ENCODE measurements around the gene LCE1B. TPM values are rescaled to one million over a fixed set of nuclear protein-coding genes. Genes with fewer than 3 reads are reported as not detected.

Gene LCE1B
- polyA plus RNA-seq, 3 donors, result not detected

DNA sequence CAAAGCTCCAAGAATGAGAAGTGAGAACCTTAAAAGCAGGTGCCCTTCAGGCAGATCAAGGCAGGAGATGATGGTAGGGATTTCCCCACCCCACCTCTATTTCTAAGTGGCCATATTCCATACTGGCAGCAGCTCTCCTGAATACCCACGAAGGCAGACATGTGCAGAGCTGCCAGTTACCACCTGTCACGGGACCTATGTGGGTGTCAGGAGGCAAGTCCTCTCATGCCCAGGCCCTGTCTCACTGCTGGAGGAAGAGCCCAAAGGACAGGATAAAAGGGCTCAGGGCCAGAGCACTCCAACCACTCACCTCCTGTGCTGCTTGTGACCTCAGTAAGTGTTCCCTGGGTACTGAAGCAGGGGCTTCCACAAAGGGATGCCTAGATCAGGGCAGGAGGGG lies 721 bp upstream of the LCE1B start:
- Histone ChIP-seq H3K4me3 (replicated peaks in 1 of 3; ENCODE audit: low read depth in 2 of 3, low read length in 3 of 3) (no peak overlapping the region), H2AFZ (ENCODE audit: insufficient read depth, low read depth, low read length, poor library complexity, severe bottlenecking) (no peak overlapping the region), H3K9ac (ENCODE audit: insufficient read depth, low read length, poor library complexity, severe bottlenecking) (no peak overlapping the region), H3K79me2 (ENCODE audit: insufficient read depth, low read length) (no peaks in the 10 kb centered on the region), H3K36me3 (replicated peaks in 1 of 2; ENCODE audit: control insufficient read depth in 1 of 2, insufficient read depth in 2 of 2, low read length in 2 of 2) (no peaks in the 10 kb centered on the region), H4K20me1 (ENCODE audit: insufficient read depth, low read length) (no peaks in the 10 kb centered on the region), H3K4me2 (replicated peaks; ENCODE audit: extremely low read depth, low read length, poor library complexity, severe bottlenecking) (no peak overlapping the region), H3K9me3 (replicated peaks in 1 of 2; ENCODE audit: control insufficient read depth in 1 of 2, insufficient read depth in 1 of 2, low read length in 2 of 2) (no peaks in the 10 kb centered on the region), H3K27ac (ENCODE audit: low read depth in 1 of 2, low read length in 2 of 2) (no peak overlapping the region), H3K27me3 (ENCODE audit: control insufficient read depth in 2 of 2, insufficient read depth in 2 of 2, low read length in 2 of 2) (peaks cover 2 to 3% of the 10 kb centered on the region in 2 donors), H3K4me1 (ENCODE audit: control insufficient read depth in 1 of 2, insufficient read depth in 2 of 2, low read length in 2 of 2) (no peaks in the 10 kb centered on the region)
- peak overlapping the region in 1 of 7 donors; percentile 38 for H3K27ac Mint-ChIP-seq
- H3K4me3 Mint-ChIP-seq, result no peak overlapping the region
- intact Hi-C loops (cut with micrococcal nuclease), result no loop called here
- 89% methylated on average over 2 of the region's 2 CpGs for WGBS (ENCODE audit: insufficient coverage)
- no peak for DNase-seq
- no peaks in the 10 kb centered on the region for H3K4me1 Mint-ChIP-seq
- H3K36me3 Mint-ChIP-seq, result no peaks in the 10 kb centered on the region
- H3K9me3 Mint-ChIP-seq, result peaks cover 0 to 3% (median 1%) of the 10 kb centered on the region in 7 donors
- TF ChIP-seq, protein P1, sequence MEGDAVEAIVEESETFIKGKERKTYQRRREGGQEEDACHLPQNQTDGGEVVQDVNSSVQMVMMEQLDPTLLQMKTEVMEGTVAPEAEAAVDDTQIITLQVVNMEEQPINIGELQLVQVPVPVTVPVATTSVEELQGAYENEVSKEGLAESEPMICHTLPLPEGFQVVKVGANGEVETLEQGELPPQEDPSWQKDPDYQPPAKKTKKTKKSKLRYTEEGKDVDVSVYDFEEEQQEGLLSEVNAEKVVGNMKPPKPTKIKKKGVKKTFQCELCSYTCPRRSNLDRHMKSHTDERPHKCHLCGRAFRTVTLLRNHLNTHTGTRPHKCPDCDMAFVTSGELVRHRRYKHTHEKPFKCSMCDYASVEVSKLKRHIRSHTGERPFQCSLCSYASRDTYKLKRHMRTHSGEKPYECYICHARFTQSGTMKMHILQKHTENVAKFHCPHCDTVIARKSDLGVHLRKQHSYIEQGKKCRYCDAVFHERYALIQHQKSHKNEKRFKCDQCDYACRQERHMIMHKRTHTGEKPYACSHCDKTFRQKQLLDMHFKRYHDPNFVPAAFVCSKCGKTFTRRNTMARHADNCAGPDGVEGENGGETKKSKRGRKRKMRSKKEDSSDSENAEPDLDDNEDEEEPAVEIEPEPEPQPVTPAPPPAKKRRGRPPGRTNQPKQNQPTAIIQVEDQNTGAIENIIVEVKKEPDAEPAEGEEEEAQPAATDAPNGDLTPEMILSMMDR (IDR thresholded peaks at IDR 0.05), result no peak
- H3K27me3 Mint-ChIP-seq (ENCODE audit: low read depth in 3 of 3), result peaks cover 4 to 9% (median 6%) of the 10 kb centered on the region in 3 donors

DNA sequence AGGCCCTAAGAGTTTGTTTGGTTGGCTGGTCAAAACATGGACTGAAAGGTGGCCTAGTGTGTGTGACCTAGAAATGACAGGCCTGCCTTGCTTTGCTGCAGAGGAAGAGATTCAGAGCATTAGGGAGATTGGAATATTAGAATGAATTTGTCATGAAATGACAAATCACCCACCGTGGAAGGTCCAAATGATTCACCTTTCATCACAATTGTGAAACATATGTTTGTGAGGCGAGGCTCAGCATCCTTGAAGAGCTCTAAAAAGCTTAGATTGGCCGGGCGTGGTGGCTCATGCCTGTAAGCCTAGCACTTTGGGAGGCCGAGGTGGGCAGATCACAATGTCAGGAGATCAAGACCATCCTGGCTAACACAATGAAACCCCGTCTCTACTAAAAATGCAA lies 5.5 kb downstream of the LCE1B start:
- Mint-ChIP-seq H3K9me3 (peaks cover 0 to 5% (median 0%) of the 10 kb centered on the region in 7 donors), H3K4me1 (peaks cover 8% of the 10 kb centered on the region), H3K36me3 (no peaks in the 10 kb centered on the region), H3K4me3 (no peak overlapping the region), H3K27me3 (ENCODE audit: low read depth in 3 of 3) (peaks cover 4 to 10% (median 4%) of the 10 kb centered on the region in 3 donors), H3K27ac (no peak overlapping the region)
- H3K79me2 ChIP-seq (ENCODE audit: insufficient read depth, low read length), result no peaks in the 10 kb centered on the region
- no peaks in the 10 kb centered on the region for H3K27me3 ChIP-seq (ENCODE audit: control insufficient read depth in 2 of 2, insufficient read depth in 2 of 2, low read length in 2 of 2)
- H3K9me3 ChIP-seq (replicated peaks in 1 of 2; ENCODE audit: control insufficient read depth in 1 of 2, insufficient read depth in 1 of 2, low read length in 2 of 2), result no peaks in the 10 kb centered on the region
- no peak overlapping the region for H3K4me3 ChIP-seq (replicated peaks in 1 of 3; ENCODE audit: low read depth in 2 of 3, low read length in 3 of 3)
- H3K36me3 ChIP-seq (replicated peaks in 1 of 2; ENCODE audit: control insufficient read depth in 1 of 2, insufficient read depth in 2 of 2, low read length in 2 of 2), result no peaks in the 10 kb centered on the region
- no peak overlapping the region for H3K27ac ChIP-seq (ENCODE audit: low read depth in 1 of 2, low read length in 2 of 2)
- H3K4me2 ChIP-seq (replicated peaks; ENCODE audit: extremely low read depth, low read length, poor library complexity, severe bottlenecking), result no peak overlapping the region
- DNase-seq, result no peak
- 100% methylated on average over 5 of the region's 6 CpGs for WGBS (ENCODE audit: insufficient coverage)
- no peaks in the 10 kb centered on the region for H4K20me1 ChIP-seq (ENCODE audit: insufficient read depth, low read length)
- H3K9ac ChIP-seq (ENCODE audit: insufficient read depth, low read length, poor library complexity, severe bottlenecking), result no peak overlapping the region
- TF ChIP-seq, protein P1 (IDR thresholded peaks at IDR 0.05), result no peak
- no peak overlapping the region for H2AFZ ChIP-seq (ENCODE audit: insufficient read depth, low read depth, low read length, poor library complexity, severe bottlenecking)
- H3K4me1 ChIP-seq (ENCODE audit: control insufficient read depth in 1 of 2, insufficient read depth in 2 of 2, low read length in 2 of 2), result peaks cover 0 to 4% of the 10 kb centered on the region in 2 donors
- intact Hi-C loops (cut with micrococcal nuclease), result no loop called here

All from CD14-positive monocyte (primary cell).